PC-3 (cell line): ENCODE results near the gene SUN1. TPM values are rescaled to one million over a fixed set of nuclear protein-coding genes. Genes with fewer than 3 reads are reported as not detected.
"Not testable (repeated sequence)": the region's sequence is repeated elsewhere in the genome, so short reads cannot be mapped to it uniquely, and the experiment has no call there.

Experiments
- ATAC-seq: fragments of 200-7000 bp; cut with Tn5 transposase; 2 replicates; pipeline ENCODE4 v1.9.1; 2020; ENCODE audit warnings: mild to moderate bottlenecking, moderate library complexity
- BruUV-seq: library from RNA; stranded (reverse); fragments of 400-500 nt; replicated peaks from 2 replicates; lab custom pipeline; 2021; lab: Mats Ljungman, UMichigan
- CTCF ChIA-PET: fragments of 300-600 bp; sonication (Branson Sonifier 250); formaldehyde crosslinking; loops from one replicate; lab custom pipeline; 2022; ENCODE audit warnings: antibody characterized with exemption; lab: Charles Lee
- POLR2A ChIA-PET: fragments of 300-600 bp; sonication (Branson Sonifier 250); formaldehyde crosslinking; loops from one replicate; lab custom pipeline; 2022; ENCODE audit warnings: antibody characterized with exemption; ENCODE audit not compliant: unreplicated experiment; lab: Charles Lee
- DNase-seq: peaks from one replicate; pipeline ENCODE4 v3.0.0-alpha.2; 2015
- H2AFZ ChIP-seq: fragments of 300-600 bp; sonication (generic); 2 replicates; pipeline ENCODE4 v1.6.0; 2016; ENCODE audit warnings: antibody characterized with exemption, low read length
- H3F3A ChIP-seq: fragments of 300-600 bp; sonication (generic); one replicate; pipeline ENCODE4 v1.6.0; 2017; ENCODE audit warnings: antibody characterized with exemption, low read length, control low read depth, mild to moderate bottlenecking; ENCODE audit not compliant: unreplicated experiment
- H3K27ac ChIP-seq: fragments of 300-600 bp; sonication (generic); 2 replicates; pipeline ENCODE4 v1.5.1; 2016; ENCODE audit warnings: mild to moderate bottlenecking, low read length
- H3K27me3 ChIP-seq: fragments of 300-600 bp; sonication (generic); 2 replicates; pipeline ENCODE4 v1.6.1; 2016; ENCODE audit warnings: low read length, mixed read lengths
- H3K36me3 ChIP-seq: fragments of 300-600 bp; sonication (generic); 2 replicates; pipeline ENCODE4 v1.6.1; 2016; ENCODE audit warnings: low read depth, mixed run types, low read length, mixed read lengths
- H3K4me1 ChIP-seq: fragments of 300-600 bp; sonication (generic); 2 replicates; pipeline ENCODE4 v1.5.1; 2016; ENCODE audit warnings: low read length; ENCODE audit not compliant: insufficient read depth
- H3K4me2 ChIP-seq: fragments of 300-600 bp; sonication (generic); 2 replicates; pipeline ENCODE4 v1.6.0; 2016; ENCODE audit warnings: low read length
- H3K4me3 ChIP-seq: fragments of 300-600 bp; sonication (generic); 2 replicates; pipeline ENCODE4 v1.5.1; 2016; ENCODE audit warnings: mild to moderate bottlenecking, low read length, mixed read lengths
- H3K79me2 ChIP-seq: fragments of 300-600 bp; sonication (generic); 2 replicates; pipeline ENCODE4 v1.6.1; 2017; ENCODE audit warnings: low read length, mixed read lengths
- H3K9ac ChIP-seq: fragments of 300-600 bp; sonication (generic); 2 replicates; pipeline ENCODE4 v1.6.0; 2016; ENCODE audit warnings: mild to moderate bottlenecking, low read length
- H3K9me2 ChIP-seq: fragments of 300-600 bp; sonication (generic); replicated peaks from 2 replicates; pipeline ENCODE4 v1.6.1; 2016; ENCODE audit warnings: mixed run types, low read length, mixed read lengths
- H3K9me3 ChIP-seq: fragments of 300-600 bp; sonication (generic); 2 replicates; pipeline ENCODE4 v1.6.1; 2016; ENCODE audit warnings: low read length, mixed read lengths
- H4K20me1 ChIP-seq: fragments of 300-600 bp; sonication (generic); 2 replicates; pipeline ENCODE4 v1.6.1; 2016; ENCODE audit warnings: low read length, mixed read lengths
- CTCF ChIP-seq: fragments of 300-600 bp; sonication (generic); conservative IDR thresholded peaks from 2 replicates; pipeline ENCODE4 v1.5.1; 2017; ENCODE audit warnings: antibody characterized with exemption, low read depth, mild to moderate bottlenecking, low read length
- EZH2 ChIP-seq: fragments of 300-600 bp; sonication (generic); IDR thresholded peaks from one replicate; pipeline ENCODE4 v1.6.1; 2017; ENCODE audit warnings: antibody characterized with exemption, mild to moderate bottlenecking, low read length; ENCODE audit not compliant: unreplicated experiment
- EZH2phosphoT487 ChIP-seq: fragments of 300-600 bp; sonication (generic); IDR thresholded peaks from 2 replicates; pipeline ENCODE4 v1.6.1; 2018; ENCODE audit warnings: mild to moderate bottlenecking, antibody characterized with exemption, low read length, borderline replicate concordance
- intact Hi-C: fragments of 100-400 bp; cut with micrococcal nuclease; formaldehyde crosslinking; loops from 2 replicates; pipeline ENCODE4 v1.9.0; 2023
- total RNA-seq: library from RNA; depleted of rRNA; stranded (reverse); fragments of >200 nt; gene quantifications from 2 replicates; pipeline ENCODE4 v1.2.3, GENCODE V29; 2014

Gene SUN1
- total RNA-seq, 1 experiment from 2014 or later, result 92.5 TPM

- no peaks in the 10 kb centered on the region for H3K27me3 ChIP-seq
- H2AFZ ChIP-seq, result no peak overlapping the region
- no peaks in the 10 kb centered on the region for H4K20me1 ChIP-seq
- H3K36me3 ChIP-seq, result no peaks in the 10 kb centered on the region
- no peak overlapping the region for H3K9ac ChIP-seq
- no peak for ATAC-seq
- no peaks in the 10 kb centered on the region for H3K79me2 ChIP-seq
- POLR2A ChIA-PET, result no interaction called here
- intact Hi-C loops, result no loop called here
- no peaks in the 10 kb centered on the region for H3F3A ChIP-seq
- no peak for DNase-seq
- no peaks in the 10 kb centered on the region for H3K4me1 ChIP-seq
- TF ChIP-seq EZH2phosphoT487 (no peak), EZH2 (no peak), CTCF (no peak)
- H3K4me2 ChIP-seq, result no peak overlapping the region
- CTCF ChIA-PET, result no interaction called here
- no TSS peak for BruUV-seq
- H3K9me2 ChIP-seq, result no peaks in the 10 kb centered on the region
- H3K4me3 ChIP-seq, result no peak overlapping the region
- H3K27ac ChIP-seq, result no peak overlapping the region
- no peaks in the 10 kb centered on the region for H3K9me3 ChIP-seq
These were observed 30.3 kb upstream of the SUN1 start for GRCh38 chr7:801940-802381.

DNA sequence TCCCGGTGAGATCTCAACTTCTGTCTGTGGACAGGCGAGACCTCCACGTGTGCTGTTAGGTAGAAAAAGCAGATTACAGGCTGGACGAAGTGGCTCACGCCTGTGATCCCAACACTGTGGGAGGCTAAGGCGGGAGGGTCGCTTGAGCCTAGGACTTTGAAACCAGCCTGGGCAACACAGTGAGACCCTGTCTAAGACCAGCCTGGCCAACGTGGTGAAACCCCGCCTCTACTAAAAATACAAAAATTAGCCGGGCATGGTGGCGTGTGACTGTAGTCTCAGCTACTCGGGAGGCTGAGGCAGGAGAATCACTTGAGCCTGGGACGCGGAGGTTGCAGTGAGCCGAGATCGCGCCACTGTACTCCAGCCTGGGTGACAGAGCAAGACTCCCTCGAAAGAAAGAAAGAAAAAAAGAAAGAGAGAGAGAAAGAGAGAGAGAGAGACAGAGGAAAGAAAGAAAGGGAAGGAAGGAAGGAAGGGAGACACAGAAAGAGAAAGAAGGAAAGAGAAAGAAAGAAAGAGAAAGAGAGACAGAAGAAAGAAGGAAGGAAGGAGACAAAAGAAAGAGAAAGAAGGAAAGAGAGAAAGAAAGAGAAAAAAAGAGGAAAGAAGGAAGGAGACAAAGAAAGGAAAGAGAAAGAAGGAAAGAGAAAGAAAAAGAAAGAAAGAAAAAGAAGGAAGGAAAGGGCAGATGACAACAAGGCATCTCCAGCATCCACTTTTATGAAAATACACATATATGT, 29.6 kb upstream of the SUN1 start:
- intact Hi-C loops, result no loop called here
- no peaks in the 10 kb centered on the region for H3K9me2 ChIP-seq
- ATAC-seq (no peak), DNase-seq (no peak)
- no TSS peak for BruUV-seq
- H3K27me3 ChIP-seq, result no peaks in the 10 kb centered on the region
- CTCF ChIA-PET, result no interaction called here
- H4K20me1 ChIP-seq, result no peaks in the 10 kb centered on the region
- TF ChIP-seq EZH2 (no peak), CTCF (no peak), EZH2phosphoT487 (no peak)
- no peaks in the 10 kb centered on the region for H3F3A ChIP-seq
- H3K9me3 ChIP-seq, result no peaks in the 10 kb centered on the region
- no peaks in the 10 kb centered on the region for H3K4me1 ChIP-seq
- POLR2A ChIA-PET, result no interaction called here
- H2AFZ ChIP-seq, result no peak overlapping the region
- no peak overlapping the region for H3K9ac ChIP-seq
- H3K4me2 ChIP-seq, result no peak overlapping the region
- H3K4me3 ChIP-seq, result no peak overlapping the region
- no peak overlapping the region for H3K27ac ChIP-seq
- H3K36me3 ChIP-seq, result no peaks in the 10 kb centered on the region
- H3K79me2 ChIP-seq, result no peaks in the 10 kb centered on the region

- ChIA-PET POLR2A (no interaction called here), CTCF (no interaction called here)
- Histone ChIP-seq H3K9me3 (no peaks in the 10 kb centered on the region), H3K9ac (no peak overlapping the region), H3K4me3 (no peak overlapping the region), H4K20me1 (no peaks in the 10 kb centered on the region), H2AFZ (no peak overlapping the region), H3K27me3 (no peaks in the 10 kb centered on the region), H3K4me1 (no peaks in the 10 kb centered on the region), H3K9me2 (no peaks in the 10 kb centered on the region), H3K4me2 (no peak overlapping the region), H3F3A (no peaks in the 10 kb centered on the region), H3K27ac (no peak overlapping the region), H3K36me3 (no peaks in the 10 kb centered on the region), H3K79me2 (no peaks in the 10 kb centered on the region)
- intact Hi-C loops, result no loop called here
- TF ChIP-seq CTCF (no peak), EZH2 (no peak), EZH2phosphoT487 (no peak)
- BruUV-seq, result no TSS peak
- DNase-seq, result no peak
- ATAC-seq, result no peak
These were observed 29.0 kb upstream of the SUN1 start for GRCh38 chr7:803243-803635.

DNA sequence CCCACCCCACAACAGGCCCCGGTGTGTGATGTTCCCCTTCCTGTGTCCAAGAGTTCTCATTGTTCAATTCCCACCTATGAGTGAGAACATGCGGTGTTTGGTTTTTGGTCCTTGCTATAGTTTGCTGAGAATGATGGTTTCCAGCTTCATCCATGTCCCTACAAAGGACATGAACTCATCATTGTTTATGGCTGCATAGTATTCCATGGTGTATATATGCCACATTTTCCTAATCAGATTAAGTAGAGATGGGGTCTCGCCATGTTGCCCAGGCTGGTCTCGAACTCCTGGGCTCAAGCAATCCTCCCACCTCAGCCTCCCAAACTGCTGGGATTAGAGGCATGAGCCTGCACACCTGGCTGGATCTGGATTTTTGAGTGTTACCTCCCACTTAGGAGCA, 28.5 kb upstream of the SUN1 start:
- H3F3A ChIP-seq, H3K9ac ChIP-seq, H3K27me3 ChIP-seq, ATAC-seq, H3K27ac ChIP-seq, H3K4me3 ChIP-seq, H3K79me2 ChIP-seq, H3K36me3 ChIP-seq, intact Hi-C loops, H4K20me1 ChIP-seq, H3K4me1 ChIP-seq, POLR2A ChIA-PET, DNase-seq, H3K9me2 ChIP-seq, H3K9me3 ChIP-seq, H3K4me2 ChIP-seq, CTCF ChIA-PET, BruUV-seq, H2AFZ ChIP-seq: not testable (repeated sequence)
